Astrocyte of the cerebellum (primary cell): ENCODE measurements around the gene SUSD6.

Source experiments
- DNase-seq: peaks from one replicate; pipeline ENCODE4 v3.0.0-alpha.2; 2011; ENCODE audit warnings: low read depth
- H3K4me3 ChIP-seq: 2 replicates; pipeline ENCODE4 v1.5.1; 2011; ENCODE audit warnings: mild to moderate bottlenecking, low read depth, low read length, moderate library complexity
- CTCF ChIP-seq: IDR thresholded peaks from 2 replicates; pipeline ENCODE4 v1.5.1; 2012; ENCODE audit warnings: low read length, low read depth, moderate library complexity, mild to moderate bottlenecking; ENCODE audit errors: missing control alignments
- in situ Hi-C: cut with HindIII; loops from 2 replicates; pipeline ENCODE4 v1.10.0; 2017; ENCODE audit warnings: low sequenced_read_pairs

SUSD6 gene

DNA sequence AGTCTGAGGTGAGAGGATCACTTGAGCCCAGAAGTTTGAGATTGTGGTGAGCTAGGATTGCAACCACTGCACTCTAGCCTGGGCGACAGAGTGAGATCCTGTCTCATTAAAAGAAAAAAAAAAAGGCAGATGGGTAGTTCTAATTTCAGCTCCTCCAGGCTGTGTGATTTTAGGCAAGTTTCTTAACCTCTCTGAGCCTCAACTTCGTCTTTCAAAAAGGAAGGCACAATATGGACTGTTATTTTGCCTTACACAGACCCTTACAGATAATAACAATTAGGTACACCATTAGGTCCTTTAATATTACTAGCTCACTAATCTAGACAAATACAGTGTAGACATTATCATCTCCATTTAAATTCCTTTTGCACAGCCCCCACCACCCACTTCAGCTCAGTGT lies 31.9 kb upstream of the SUSD6 start:
- no peak for TF ChIP-seq CTCF
- in situ Hi-C loops: no loop called here
- DNase-seq: no peak
- H3K4me3 ChIP-seq: no peak overlapping the region

DNA sequence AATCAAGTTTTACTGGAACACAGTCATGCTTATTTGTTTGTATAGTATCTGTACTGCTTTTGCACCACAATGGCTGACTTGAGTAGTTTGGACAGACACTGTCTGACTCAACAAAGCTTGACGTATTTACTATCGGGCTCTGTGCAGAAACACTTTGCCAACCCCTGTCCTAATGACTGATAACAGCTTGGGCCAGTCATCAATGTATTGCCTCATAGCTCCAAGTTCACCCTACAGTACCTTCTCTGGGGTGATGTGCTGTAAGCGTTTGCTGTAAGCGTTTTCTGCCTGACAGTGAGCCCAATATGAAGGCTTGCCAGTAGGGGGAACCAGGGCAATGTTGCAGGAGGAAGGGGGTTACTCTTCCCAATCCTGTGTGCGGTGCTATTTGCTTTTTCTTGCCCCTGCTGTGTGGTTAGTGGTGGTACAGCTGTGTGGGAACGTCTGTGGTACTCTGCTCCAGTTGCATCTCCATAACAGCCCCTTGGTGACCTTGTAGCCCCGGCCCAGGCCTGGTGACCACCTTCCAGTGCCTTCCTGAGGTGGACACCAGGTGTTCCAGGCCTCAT lies 31.3 kb upstream of the SUSD6 start:
- no peak overlapping the region for H3K4me3 ChIP-seq
- peak; percentile 72 for TF ChIP-seq CTCF
- in situ Hi-C loops: no loop called here
- DNase-seq: peak; percentile 41

GRCh38 chr14:69581316-69581935 lies 30.0 kb upstream of the SUSD6 start:
- H3K4me3 ChIP-seq: no peak overlapping the region
- no peak for TF ChIP-seq CTCF
- no peak for DNase-seq
- in situ Hi-C loops: no loop called here

DNA sequence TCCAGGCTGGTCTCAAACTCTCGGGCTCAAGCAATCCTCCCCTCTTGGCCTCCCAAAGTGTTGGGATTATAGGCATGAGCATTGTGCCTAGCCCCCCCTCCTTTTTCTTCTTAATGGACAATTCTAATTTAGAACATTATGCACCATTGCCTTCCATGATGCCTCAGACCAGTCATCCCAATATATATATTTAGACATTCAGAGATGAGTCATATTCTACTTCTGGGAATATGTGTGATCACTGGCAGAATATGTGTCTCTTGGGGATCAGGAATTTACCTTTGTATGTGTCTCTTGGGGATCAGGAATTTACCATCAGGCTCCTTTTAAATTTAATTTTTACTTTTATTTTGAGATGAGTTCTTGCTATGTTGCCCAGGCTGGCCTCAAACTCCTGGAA lies 29.2 kb upstream of the SUSD6 start:
- no peak for TF ChIP-seq CTCF
- in situ Hi-C loops: no loop called here
- no peak overlapping the region for H3K4me3 ChIP-seq
- DNase-seq: no peak

DNA sequence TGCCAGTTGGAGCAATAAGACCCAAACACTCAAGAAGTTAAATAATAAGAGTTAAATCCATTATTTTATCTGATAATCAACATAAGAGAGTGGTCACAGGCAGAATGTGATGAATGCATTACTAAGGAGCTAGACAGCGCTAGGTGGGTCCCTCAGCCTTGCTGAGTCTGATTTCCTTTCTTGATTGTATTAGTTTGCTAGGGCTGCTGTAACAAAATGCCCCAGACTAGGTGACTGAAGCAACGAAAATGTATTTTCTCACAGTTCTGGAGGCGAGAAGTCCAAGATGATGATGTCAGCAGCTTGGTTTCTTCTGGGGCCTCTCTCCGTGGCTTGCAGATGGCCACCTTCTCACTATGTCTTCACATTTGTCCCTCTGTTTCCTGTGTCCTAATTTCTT lies 28.6 kb upstream of the SUSD6 start:
- no peak for TF ChIP-seq CTCF
- in situ Hi-C loops: no loop called here
- no peak overlapping the region for H3K4me3 ChIP-seq
- DNase-seq: no peak

- in situ Hi-C loops: no loop called here
- DNase-seq: no peak
- no peak overlapping the region for H3K4me3 ChIP-seq
- TF ChIP-seq CTCF: no peak
These were observed 27.0 kb upstream of the SUSD6 start for GRCh38 chr14:69584389-69584788.
